Measurements from ENCODE around the gene CRY2.

- no peak for TF ChIP-seq CTCF (IDR thresholded peaks at IDR 0.05 in 4 of 5, conservative IDR thresholded peaks at IDR 0.05 in 1 of 5)
- peak; percentile 18 to 66 for TF ChIP-seq POLR2A (IDR thresholded peaks at IDR 0.05)
These were observed 71.2 kb downstream of the CRY2 start for GRCh38 chr11:45918331-45918941.

All from gastrocnemius medialis (tissue), 4 donors.